GM23338 (cell line): Measurements from ENCODE around the gene LRRC38. TPM values are rescaled to one million over a fixed set of nuclear protein-coding genes. Genes with fewer than 3 reads are reported as not detected.
A peak's percentile ranks its signal among the peaks of the same experiment; 100 is the strongest.

Experiments
- ATAC-seq: fragments of 200-7000 bp; cut with Tn5 transposase; 3 replicates; pipeline ENCODE4 v1.9.1; 2020
- DNase-seq: peaks from one replicate; pipeline ENCODE4 v3.0.0-alpha.2; 2015; ENCODE audit warnings: low spot score
- H2AFZ ChIP-seq: fragments of 200-600 bp; sonication (generic); 2 replicates; pipeline ENCODE4 v1.8.0; 2016; ENCODE audit warnings: antibody characterized with exemption, mild to moderate bottlenecking, moderate library complexity
- H3F3A ChIP-seq: fragments of 200-600 bp; sonication (generic); replicated peaks from 2 replicates; pipeline ENCODE4 v1.8.0; 2017; ENCODE audit warnings: antibody characterized with exemption, mixed run types, low read depth
- H3K27ac ChIP-seq: fragments of 200-600 bp; sonication (generic); 2 replicates; pipeline ENCODE4 v1.6.1; 2016; ENCODE audit warnings: low read depth
- H3K27me3 ChIP-seq: fragments of 200-600 bp; sonication (generic); 2 replicates; pipeline ENCODE4 v1.8.0; 2016; ENCODE audit warnings: mild to moderate bottlenecking, mixed run types, moderate library complexity; ENCODE audit not compliant: insufficient read depth
- H3K36me3 ChIP-seq: fragments of 200-600 bp; sonication (generic); 2 replicates; pipeline ENCODE4 v1.8.0; 2016; ENCODE audit warnings: mild to moderate bottlenecking; ENCODE audit not compliant: insufficient read depth
- H3K4me1 ChIP-seq: fragments of 200-600 bp; sonication (generic); 2 replicates; pipeline ENCODE4 v1.8.0; 2016; ENCODE audit warnings: mild to moderate bottlenecking, moderate library complexity; ENCODE audit not compliant: insufficient read depth
- H3K4me2 ChIP-seq: fragments of 200-600 bp; sonication (generic); 2 replicates; pipeline ENCODE4 v1.7.1; 2017; ENCODE audit warnings: mixed run types
- H3K4me3 ChIP-seq: fragments of 200-600 bp; sonication (generic); 2 replicates; pipeline ENCODE4 v1.6.1; 2016; ENCODE audit warnings: mixed run types
- H3K79me2 ChIP-seq: fragments of 200-600 bp; sonication (generic); replicated peaks from 2 replicates; pipeline ENCODE4 v1.8.0; 2017; ENCODE audit warnings: mild to moderate bottlenecking; ENCODE audit not compliant: insufficient read depth
- H3K9me2 ChIP-seq: fragments of 200-600 bp; sonication (generic); 2 replicates; pipeline ENCODE4 v1.8.0; 2017; ENCODE audit not compliant: insufficient read depth
- H4K20me1 ChIP-seq: fragments of 200-600 bp; sonication (generic); replicated peaks from 2 replicates; pipeline ENCODE4 v1.8.0; 2017; ENCODE audit warnings: mild to moderate bottlenecking; ENCODE audit not compliant: insufficient read depth
- H3K27ac Mint-ChIP-seq: 2 replicates; pipeline ENCODE4 v1.8.0; 2020; ENCODE audit warnings: inconsistent platforms, mild to moderate bottlenecking, moderate library complexity, mixed read lengths
- H3K27me3 Mint-ChIP-seq: 3 replicates; pipeline ENCODE4 v1.8.0; 2022; ENCODE audit warnings: low read depth, mild to moderate bottlenecking, moderate library complexity, mixed read lengths, inconsistent platforms; ENCODE audit not compliant: insufficient read depth, poor library complexity
- H3K36me3 Mint-ChIP-seq: 3 replicates; pipeline ENCODE4 v1.8.0; 2021; ENCODE audit warnings: low read depth, mild to moderate bottlenecking, inconsistent platforms, moderate library complexity, mixed read lengths
- H3K4me1 Mint-ChIP-seq: 3 replicates; pipeline ENCODE4 v1.8.0; 2020; ENCODE audit warnings: mild to moderate bottlenecking, inconsistent platforms, mixed read lengths
- H3K4me3 Mint-ChIP-seq: 3 replicates; pipeline ENCODE4 v1.8.0; 2021; ENCODE audit warnings: moderate library complexity, mild to moderate bottlenecking, inconsistent platforms, mixed read lengths
- H3K9me3 Mint-ChIP-seq: 3 replicates; pipeline ENCODE4 v1.8.0; 2020; ENCODE audit warnings: moderate library complexity, mild to moderate bottlenecking, inconsistent platforms, mixed read lengths
- CTCF ChIP-seq, 2 experiments: fragments of 200-600 bp in 1 of 2; sonication (generic) in 1 of 2; conservative IDR thresholded peaks; 2 replicates each; pipeline versions ENCODE4 v1.5.1 to v1.6.1; 2016 to 2017; ENCODE audit warnings: antibody characterized with exemption in 2 of 2, low read depth in 2 of 2, mild to moderate bottlenecking in 2 of 2, moderate library complexity in 1 of 2
- EZH2 ChIP-seq: fragments of 200-600 bp; sonication (generic); IDR thresholded peaks from one replicate; pipeline ENCODE4 v1.8.0; 2017; ENCODE audit warnings: antibody characterized with exemption, mild to moderate bottlenecking, low read depth; ENCODE audit not compliant: unreplicated experiment
- JUNB ChIP-seq: IDR thresholded peaks from one replicate; pipeline ENCODE4 v1.6.1; 2016; ENCODE audit warnings: antibody characterized with exemption; ENCODE audit not compliant: unreplicated experiment
- NANOG ChIP-seq: IDR thresholded peaks from 2 replicates; pipeline ENCODE4 v1.6.1; 2016; ENCODE audit warnings: antibody characterized with exemption, borderline replicate concordance
- POLR2AphosphoS5 ChIP-seq: IDR thresholded peaks from 2 replicates; pipeline ENCODE4 v1.6.1; 2016; ENCODE audit warnings: antibody characterized with exemption, low read depth
- STAT1 ChIP-seq: IDR thresholded peaks from one replicate; pipeline ENCODE4 v1.6.1; 2016; ENCODE audit warnings: antibody characterized with exemption; ENCODE audit not compliant: unreplicated experiment
- ZNF114 ChIP-seq: fragments of 250-450 bp; sonication (Bioruptor Pico); IDR thresholded peaks from 2 replicates; pipeline ENCODE4 v1.5.0; 2020; ENCODE audit warnings: mild to moderate bottlenecking, moderate library complexity
- ZNF331 ChIP-seq: fragments of 250-450 bp; sonication (Bioruptor Pico); IDR thresholded peaks from 2 replicates; pipeline ENCODE4 v1.5.0; 2020; ENCODE audit warnings: low read depth, mild to moderate bottlenecking, moderate library complexity
- polyA plus RNA-seq: library from polyadenylated mRNA; unstranded; fragments of >200 nt; fragmentation: Nextera tagmentation; extraction: Ambion mirVana; gene quantifications from 2 replicates; pipeline ENCODE4 v1.2.1, GENCODE V29; 2016
- total RNA-seq: library from RNA; depleted of rRNA; stranded (reverse); fragments of >200 nt; shearing (Covaris generic); gene quantifications from 2 replicates; pipeline ENCODE4 v1.2.3, GENCODE V29; 2014
- TF ChIP-seq, protein P1 (sequence below): IDR thresholded peaks from 2 replicates; pipeline ENCODE4 v1.6.1; 2016; ENCODE audit warnings: antibody characterized with exemption
- TF ChIP-seq, protein P2 (sequence below): IDR thresholded peaks from one replicate; pipeline ENCODE4 v1.6.1; 2018; ENCODE audit warnings: antibody characterized with exemption; ENCODE audit not compliant: unreplicated experiment

LRRC38 gene
- total and polyA plus RNA-seq, 2 experiments from 2014 or later = 0.17 TPM; not detected in 1

GRCh38 chr1:13549521-13549920 lies 35.7 kb upstream of the LRRC38 start:
- H3K36me3 Mint-ChIP-seq = no peaks in the 10 kb centered on the region

GRCh38 chr1:13549021-13549420 lies 35.2 kb upstream of the LRRC38 start:
- Histone ChIP-seq H3K4me3 (no peak overlapping the region), H3F3A (no peaks in the 10 kb centered on the region), H4K20me1 (no peaks in the 10 kb centered on the region), H2AFZ (peak overlapping the region; percentile 76), H3K79me2 (no peaks in the 10 kb centered on the region), H3K36me3 (no peaks in the 10 kb centered on the region), H3K27me3 (no peaks in the 10 kb centered on the region), H3K4me2 (no peak overlapping the region), H3K4me1 (no peaks in the 10 kb centered on the region), H3K9me2 (no peaks in the 10 kb centered on the region), H3K27ac (no peak overlapping the region)
- H3K9me3 Mint-ChIP-seq = no peaks in the 10 kb centered on the region
- H3K27ac Mint-ChIP-seq = no peak overlapping the region
- H3K4me3 Mint-ChIP-seq = no peak overlapping the region
- no peak for DNase-seq
- no peaks in the 10 kb centered on the region for H3K36me3 Mint-ChIP-seq
- peaks cover 8% of the 10 kb centered on the region for H3K4me1 Mint-ChIP-seq
- peak; percentile 34; the same call in 2 of the 3 replicates for ATAC-seq
- TF ChIP-seq, protein P1, sequence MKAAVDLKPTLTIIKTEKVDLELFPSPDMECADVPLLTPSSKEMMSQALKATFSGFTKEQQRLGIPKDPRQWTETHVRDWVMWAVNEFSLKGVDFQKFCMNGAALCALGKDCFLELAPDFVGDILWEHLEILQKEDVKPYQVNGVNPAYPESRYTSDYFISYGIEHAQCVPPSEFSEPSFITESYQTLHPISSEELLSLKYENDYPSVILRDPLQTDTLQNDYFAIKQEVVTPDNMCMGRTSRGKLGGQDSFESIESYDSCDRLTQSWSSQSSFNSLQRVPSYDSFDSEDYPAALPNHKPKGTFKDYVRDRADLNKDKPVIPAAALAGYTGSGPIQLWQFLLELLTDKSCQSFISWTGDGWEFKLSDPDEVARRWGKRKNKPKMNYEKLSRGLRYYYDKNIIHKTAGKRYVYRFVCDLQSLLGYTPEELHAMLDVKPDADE = no peak
- TF ChIP-seq ZNF331 (CRISPR knock-in tag) (no peak), ZNF114 (no peak), EZH2 (no peak), NANOG (no peak)
- H3K27me3 Mint-ChIP-seq = no peaks in the 10 kb centered on the region

More at GRCh38 chr1:13549521-13549920, 35.7 kb upstream of the LRRC38 start:
- Mint-ChIP-seq H3K27ac (no peak overlapping the region), H3K9me3 (no peaks in the 10 kb centered on the region), H3K4me1 (peaks cover 8% of the 10 kb centered on the region), H3K27me3 (no peaks in the 10 kb centered on the region), H3K4me3 (no peak overlapping the region)
- peak; percentile 29 for DNase-seq
- no peaks in the 10 kb centered on the region for H3K9me2 ChIP-seq
- H2AFZ ChIP-seq = peak overlapping the region; percentile 76
- 0 out of 2 replicates have a peak, but pooled peaks have one; percentile 24 for TF ChIP-seq NANOG
- TF ChIP-seq, protein P1 = no peak
- ATAC-seq = peak; percentile 79
- no peaks in the 10 kb centered on the region for H3K27me3 ChIP-seq
- no peaks in the 10 kb centered on the region for H4K20me1 ChIP-seq
- H3K79me2 ChIP-seq = no peaks in the 10 kb centered on the region
- no peaks in the 10 kb centered on the region for H3F3A ChIP-seq
- no peak overlapping the region for H3K4me2 ChIP-seq
- no peaks in the 10 kb centered on the region for H3K4me1 ChIP-seq
- H3K27ac ChIP-seq = no peak overlapping the region
- no peak overlapping the region for H3K4me3 ChIP-seq
- H3K36me3 ChIP-seq = no peaks in the 10 kb centered on the region

GRCh38 chr1:13548281-13548680 lies 34.5 kb upstream of the LRRC38 start:
- no peaks in the 10 kb centered on the region for H3K27me3 ChIP-seq
- no peaks in the 10 kb centered on the region for H3K4me1 ChIP-seq
- H3K27ac ChIP-seq = no peak overlapping the region
- H3K79me2 ChIP-seq = no peaks in the 10 kb centered on the region
- no peaks in the 10 kb centered on the region; the same call in 1 of the 2 replicates for H3K36me3 ChIP-seq
- H3K4me3 ChIP-seq = no peak overlapping the region
- H4K20me1 ChIP-seq = no peaks in the 10 kb centered on the region
- no peaks in the 10 kb centered on the region for H3K9me3 Mint-ChIP-seq
- no peak overlapping the region for H3K27ac Mint-ChIP-seq
- no peak for DNase-seq
- no peak overlapping the region for H2AFZ ChIP-seq
- H3K4me2 ChIP-seq = no peak overlapping the region
- H3K4me3 Mint-ChIP-seq = no peak overlapping the region
- no peaks in the 10 kb centered on the region for H3K9me2 ChIP-seq
- ATAC-seq = no peak
- no peaks in the 10 kb centered on the region for H3F3A ChIP-seq
- no peaks in the 10 kb centered on the region for H3K27me3 Mint-ChIP-seq
- no peaks in the 10 kb centered on the region for H3K36me3 Mint-ChIP-seq
- H3K4me1 Mint-ChIP-seq = peaks cover 8% of the 10 kb centered on the region
- TF ChIP-seq JUNB (no peak), POLR2AphosphoS5 (no peak), ZNF331 (CRISPR knock-in tag) (no peak), ZNF114 (no peak), STAT1 (no peak), NANOG (no peak), CTCF (conservative IDR thresholded peaks at IDR 0.05; ENCODE audit: low read depth in 2 of 2) (no peak)
- TF ChIP-seq, protein P1 = no peak
- TF ChIP-seq, protein P2, sequence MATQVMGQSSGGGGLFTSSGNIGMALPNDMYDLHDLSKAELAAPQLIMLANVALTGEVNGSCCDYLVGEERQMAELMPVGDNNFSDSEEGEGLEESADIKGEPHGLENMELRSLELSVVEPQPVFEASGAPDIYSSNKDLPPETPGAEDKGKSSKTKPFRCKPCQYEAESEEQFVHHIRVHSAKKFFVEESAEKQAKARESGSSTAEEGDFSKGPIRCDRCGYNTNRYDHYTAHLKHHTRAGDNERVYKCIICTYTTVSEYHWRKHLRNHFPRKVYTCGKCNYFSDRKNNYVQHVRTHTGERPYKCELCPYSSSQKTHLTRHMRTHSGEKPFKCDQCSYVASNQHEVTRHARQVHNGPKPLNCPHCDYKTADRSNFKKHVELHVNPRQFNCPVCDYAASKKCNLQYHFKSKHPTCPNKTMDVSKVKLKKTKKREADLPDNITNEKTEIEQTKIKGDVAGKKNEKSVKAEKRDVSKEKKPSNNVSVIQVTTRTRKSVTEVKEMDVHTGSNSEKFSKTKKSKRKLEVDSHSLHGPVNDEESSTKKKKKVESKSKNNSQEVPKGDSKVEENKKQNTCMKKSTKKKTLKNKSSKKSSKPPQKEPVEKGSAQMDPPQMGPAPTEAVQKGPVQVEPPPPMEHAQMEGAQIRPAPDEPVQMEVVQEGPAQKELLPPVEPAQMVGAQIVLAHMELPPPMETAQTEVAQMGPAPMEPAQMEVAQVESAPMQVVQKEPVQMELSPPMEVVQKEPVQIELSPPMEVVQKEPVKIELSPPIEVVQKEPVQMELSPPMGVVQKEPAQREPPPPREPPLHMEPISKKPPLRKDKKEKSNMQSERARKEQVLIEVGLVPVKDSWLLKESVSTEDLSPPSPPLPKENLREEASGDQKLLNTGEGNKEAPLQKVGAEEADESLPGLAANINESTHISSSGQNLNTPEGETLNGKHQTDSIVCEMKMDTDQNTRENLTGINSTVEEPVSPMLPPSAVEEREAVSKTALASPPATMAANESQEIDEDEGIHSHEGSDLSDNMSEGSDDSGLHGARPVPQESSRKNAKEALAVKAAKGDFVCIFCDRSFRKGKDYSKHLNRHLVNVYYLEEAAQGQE = no peak
